ENCODE data around the gene SKIC2. TPM values are rescaled to one million over a fixed set of nuclear protein-coding genes. Genes with fewer than 3 reads are reported as not detected.
"Not testable (repeated sequence)": the region's sequence is repeated elsewhere in the genome, so short reads cannot be mapped to it uniquely, and the experiment has no call there.

The SKIC2 gene
- total and polyA plus RNA-seq, 11 donors, result 24.5 to 51.8 (median 35.1) TPM

DNA sequence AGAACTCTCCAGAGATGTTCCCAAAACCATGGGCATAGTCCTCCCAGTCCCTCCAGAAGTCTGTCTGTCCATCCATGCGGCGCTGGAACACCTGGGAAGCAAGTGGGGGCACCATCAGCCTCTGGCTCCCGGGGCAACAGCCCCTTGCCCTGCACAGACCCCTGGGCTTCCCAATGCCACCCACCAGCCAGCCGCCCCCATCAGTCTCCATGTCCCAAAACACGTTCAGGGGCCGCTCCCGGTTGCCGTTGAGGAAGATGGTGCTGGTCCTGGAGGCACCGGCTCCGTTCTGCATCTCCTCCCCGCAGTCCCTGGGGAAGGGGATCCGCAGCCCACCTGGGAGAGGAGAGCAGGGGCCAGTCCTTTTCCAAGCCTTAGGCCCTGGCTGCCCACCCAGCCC is 50.6 kb downstream of the SKIC2 start:
- H3K4me1 ChIP-seq; H3K9me3 ChIP-seq; intact Hi-C loops (cut with DNase I); H3K27ac ChIP-seq; ATAC-seq; H3K27me3 ChIP-seq; H3K36me3 ChIP-seq; H3K4me3 ChIP-seq: not testable (repeated sequence)
- 66 to 88% (median 79%) methylated on average over 5 to 11 of the region's 12 CpGs; no CpG with 5 or more reads in 1 of the 4 donors for WGBS, 4 donors
- DNase-seq, result peak in 1 of 5 donors; percentile 34

DNA sequence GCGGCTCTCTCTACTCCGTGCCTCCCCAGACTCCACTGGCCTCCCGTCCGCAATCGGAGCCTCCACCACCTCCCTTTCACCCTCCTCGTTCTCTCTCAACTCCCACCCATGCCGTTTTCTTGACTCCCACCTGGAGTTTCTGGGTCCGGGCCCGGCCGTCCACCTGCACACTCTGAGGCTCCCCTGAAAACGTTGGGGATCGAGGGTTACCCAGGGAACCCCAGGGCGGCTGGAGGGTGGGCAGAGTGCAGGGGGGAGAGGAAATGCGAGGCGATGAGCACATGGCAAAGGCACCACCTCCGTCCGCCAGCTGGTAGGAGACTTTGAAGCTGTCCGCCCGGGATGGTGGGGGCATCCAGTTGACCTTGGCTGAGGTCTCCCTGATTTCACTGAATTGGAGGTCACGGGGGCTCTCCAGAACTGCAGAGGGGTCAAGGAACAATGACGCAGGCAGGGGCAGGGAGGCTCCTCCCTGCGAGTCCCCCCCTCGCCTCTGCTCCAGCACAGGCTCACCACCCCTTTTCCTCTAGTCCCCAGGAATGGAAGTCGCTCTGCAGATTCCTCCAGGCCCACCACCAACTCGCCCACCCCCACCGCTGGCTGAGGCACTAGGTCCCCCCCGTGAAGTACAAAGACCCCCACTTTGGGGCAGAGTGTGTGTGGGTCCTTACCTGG is 52.0 kb downstream of the SKIC2 start:
- H3K4me3 ChIP-seq; H3K36me3 ChIP-seq; intact Hi-C loops (cut with DNase I); H3K9me3 ChIP-seq; ATAC-seq; H3K27me3 ChIP-seq; H3K27ac ChIP-seq; H3K4me1 ChIP-seq: not testable (repeated sequence)
- DNase-seq, result peak in 1 of 5 donors; percentile 44
- WGBS, 4 donors, result 60 to 84% (median 78%) methylated on average over 4 to 18 of the region's 27 CpGs

DNA sequence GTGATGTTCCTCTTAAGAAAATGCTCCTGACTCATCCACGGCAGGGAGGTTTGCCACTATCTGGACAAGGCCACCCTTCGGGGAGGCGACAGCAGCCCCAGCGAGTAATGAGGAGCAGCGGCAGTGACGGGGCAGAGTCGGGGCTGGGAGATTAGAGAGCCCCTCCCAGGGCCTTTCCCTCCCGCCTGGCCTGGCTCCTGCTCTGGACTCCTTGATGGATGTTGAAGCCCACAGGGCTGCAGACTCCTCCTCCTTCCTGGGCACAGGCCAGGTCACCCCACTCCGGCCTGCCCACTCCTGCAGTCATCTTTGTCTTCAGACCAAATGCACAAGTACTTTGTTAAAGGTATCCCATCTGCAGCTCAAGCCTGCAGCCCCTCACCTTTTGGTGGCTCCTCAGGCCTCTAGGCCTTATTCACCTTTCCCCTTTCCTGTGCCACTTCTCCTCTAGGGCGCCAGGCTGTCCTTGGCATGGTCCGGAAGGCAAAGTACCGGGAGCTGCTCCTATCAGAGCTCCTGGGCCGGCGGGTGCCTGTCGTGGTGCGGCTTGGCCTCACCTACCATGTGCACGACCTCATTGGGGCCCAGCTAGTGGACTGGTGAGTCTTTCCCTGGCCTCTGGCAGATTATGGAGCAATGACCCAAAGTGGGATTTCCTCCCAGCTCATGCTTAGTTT is 54.1 kb downstream of the SKIC2 start:
- H3K4me1 ChIP-seq; H3K9me3 ChIP-seq; intact Hi-C loops (cut with DNase I); H3K27ac ChIP-seq; H3K4me3 ChIP-seq; H3K36me3 ChIP-seq; H3K27me3 ChIP-seq: not testable (repeated sequence)
- WGBS, 4 donors, result 80 to 89% (median 85%) methylated on average over 13 to 17 of the region's 17 CpGs
- peak in 1 of 4 donors; percentile 12 for ATAC-seq
- peak in 2 of 5 donors; percentile 19 to 36 for DNase-seq

DNA sequence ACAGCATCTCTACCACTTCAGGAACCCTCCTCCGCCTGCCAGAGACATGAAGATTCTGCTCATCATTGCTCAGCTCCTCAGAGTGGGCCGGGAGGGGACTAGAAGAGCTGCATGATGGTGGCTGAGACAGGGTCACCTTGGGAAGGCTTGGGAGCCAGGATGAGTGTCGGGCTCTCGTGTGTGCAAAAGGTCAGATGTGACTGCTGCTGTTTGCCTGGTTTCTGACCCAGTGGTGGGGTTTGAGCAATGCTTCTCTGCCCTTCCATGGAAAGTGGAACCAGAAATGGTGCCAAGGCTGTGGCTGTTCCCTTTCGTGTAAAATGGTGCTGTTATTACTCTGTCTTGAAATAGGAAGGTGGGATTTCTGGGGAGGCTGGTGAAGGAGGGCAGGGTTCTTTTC is 54.8 kb downstream of the SKIC2 start:
- DNase-seq; H3K9me3 ChIP-seq; H3K36me3 ChIP-seq; H3K4me1 ChIP-seq; H3K4me3 ChIP-seq; H3K27ac ChIP-seq; intact Hi-C loops (cut with DNase I); ATAC-seq; H3K27me3 ChIP-seq: not testable (repeated sequence)
- WGBS, 4 donors, result no CpG with 5 or more reads among the region's 5 CpGs

DNA sequence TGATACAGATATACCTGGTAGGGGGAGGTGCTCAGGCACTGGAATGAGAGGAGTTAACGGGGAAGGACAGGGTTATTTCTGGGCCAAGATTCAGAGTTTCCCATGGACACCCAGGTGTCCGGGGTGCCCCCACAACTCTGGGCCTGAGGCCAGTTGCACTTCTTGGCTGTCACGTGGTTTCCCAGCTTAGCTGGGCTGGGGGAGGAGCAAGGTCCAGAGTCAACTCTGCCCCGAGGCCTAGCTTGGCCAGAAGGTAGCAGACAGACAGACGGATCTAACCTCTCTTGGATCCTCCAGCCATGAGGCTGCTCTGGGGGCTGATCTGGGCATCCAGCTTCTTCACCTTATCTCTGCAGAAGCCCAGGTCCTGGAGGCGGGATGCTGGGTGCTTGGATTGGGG is 55.6 kb downstream of the SKIC2 start, which contains the start of gene C4B:
Gene C4B (plus strand): TSS at position 249 of the 400 bp plus-strand sequence. CDS start 51 bp downstream, at position 300.
- intact Hi-C loops (cut with DNase I); H3K36me3 ChIP-seq; H3K9me3 ChIP-seq; H3K27me3 ChIP-seq; H3K4me1 ChIP-seq; H3K27ac ChIP-seq; H3K4me3 ChIP-seq; DNase-seq: not testable (repeated sequence)
- ATAC-seq, result peak; percentile 80 to 90 (median 85)
- WGBS, 4 donors, result no CpG with 5 or more reads among the region's 6 CpGs

MicroRNAs encoded within 50 kb of the gene (microRNA counts, 767-probe panel; counts per million panel counts)
- 0 to 71.6 counts per million in 2 donors for microRNA hsa-miR-1236

Small RNAs within 50 kb of the gene (microRNA-seq; reads per million reads assigned to microRNA genes)
- 0 to 0.21 (median 0.10) reads per million in 4 donors for gene MIR1236

Other genes with a start within 250 kb of the SKIC2 start
Only the 30 nearest of the 35 such genes appear.
- 10 to 100 TPM; 42.3 to 69.7 (median 53.2) TPM for gene DDAH2, start 229.9 kb upstream of the SKIC2 start, total RNA-seq
- gene DDAH2, start 229.9 kb upstream of the SKIC2 start, polyA plus RNA-seq, result 10 to 100 TPM; 62.1 to 80.5 TPM
- 100 to 1,000 TPM in 6 of 9 donors, 10 to 100 TPM in 3; 72.5 to 310 (median 124) TPM for gene CLIC1, start 222.6 kb upstream of the SKIC2 start, total RNA-seq
- gene CLIC1, start 222.6 kb upstream of the SKIC2 start, polyA plus RNA-seq, result 100 to 1,000 TPM in 1 of 2 donors, 10 to 100 TPM in 1; 68.0 to 392 TPM
- gene MSH5, start 219.2 kb upstream of the SKIC2 start, total RNA-seq, result 1 to 10 TPM in 7 of 9 donors, under 1 TPM in 2; 0.44 to 8.4 (median 1.9) TPM
- 1 to 10 TPM; 1.0 to 2.3 TPM for gene MSH5, start 219.2 kb upstream of the SKIC2 start, polyA plus RNA-seq
- gene SAPCD1, start 196.5 kb upstream of the SKIC2 start, total RNA-seq, result 1 to 10 TPM in 1 of 9 donors, under 1 TPM in 2, not detected in 6; 0.73 to 1.5 (median 0.76) TPM
- gene SAPCD1, start 196.5 kb upstream of the SKIC2 start, polyA plus RNA-seq, result under 1 TPM; 0.35 to 0.50 TPM
- gene VWA7, start 181.8 kb upstream of the SKIC2 start, total RNA-seq, result 10 to 100 TPM in 7 of 9 donors, 1 to 10 TPM in 2; 8.0 to 25.8 (median 16.1) TPM
- 1 to 10 TPM; 4.0 to 6.2 TPM for gene VWA7, start 181.8 kb upstream of the SKIC2 start, polyA plus RNA-seq
- gene VARS1, start 163.4 kb upstream of the SKIC2 start, total RNA-seq, result 10 to 100 TPM; 18.6 to 61.8 (median 26.1) TPM
- 10 to 100 TPM; 21.9 to 54.6 TPM for gene VARS1, start 163.4 kb upstream of the SKIC2 start, polyA plus RNA-seq
- gene LSM2, start 152.2 kb upstream of the SKIC2 start, total RNA-seq, result 10 to 100 TPM; 22.9 to 37.4 (median 25.9) TPM
- gene LSM2, start 152.2 kb upstream of the SKIC2 start, polyA plus RNA-seq, result 10 to 100 TPM; 27.5 to 64.7 TPM
- gene HSPA1L, start 143.9 kb upstream of the SKIC2 start, total RNA-seq, result 1 to 10 TPM; 1.3 to 3.6 (median 1.8) TPM
- gene HSPA1L, start 143.9 kb upstream of the SKIC2 start, polyA plus RNA-seq, result 1 to 10 TPM in 1 of 2 donors, under 1 TPM in 1; 0.95 to 1.9 TPM
- 100 to 1,000 TPM; 169 to 412 (median 197) TPM for gene HSPA1A, start 143.6 kb upstream of the SKIC2 start, total RNA-seq
- gene HSPA1A, start 143.6 kb upstream of the SKIC2 start, polyA plus RNA-seq, result 100 to 1,000 TPM; 157 to 179 TPM
- gene HSPA1B, start 131.4 kb upstream of the SKIC2 start, total RNA-seq, result 100 to 1,000 TPM; 120 to 306 (median 146) TPM
- gene HSPA1B, start 131.4 kb upstream of the SKIC2 start, polyA plus RNA-seq, result 100 to 1,000 TPM in 1 of 2 donors, 10 to 100 TPM in 1; 35.2 to 149 TPM
- 10 to 100 TPM; 18.7 to 39.5 (median 27.6) TPM for gene NEU1, start 96.4 kb upstream of the SKIC2 start, total RNA-seq
- 10 to 100 TPM; 19.1 to 63.1 TPM for gene NEU1, start 96.4 kb upstream of the SKIC2 start, polyA plus RNA-seq
- gene SLC44A4, start 80.2 kb upstream of the SKIC2 start, total RNA-seq, result not detected
- gene SLC44A4, start 80.2 kb upstream of the SKIC2 start, polyA plus RNA-seq, result under 1 TPM in 1 of 2 donors, not detected in 1; 0.07 TPM
- 10 to 100 TPM in 8 of 9 donors, 1 to 10 TPM in 1; 9.0 to 22.1 (median 14.8) TPM for gene EHMT2, start 61.5 kb upstream of the SKIC2 start, total RNA-seq
- gene EHMT2, start 61.5 kb upstream of the SKIC2 start, polyA plus RNA-seq, result 10 to 100 TPM; 12.9 to 15.2 TPM
- gene ZBTB12, start 57.1 kb upstream of the SKIC2 start, total RNA-seq, result 1 to 10 TPM in 8 of 9 donors, under 1 TPM in 1; 0.99 to 4.3 (median 2.3) TPM
- 1 to 10 TPM; 2.2 to 2.8 TPM for gene ZBTB12, start 57.1 kb upstream of the SKIC2 start, polyA plus RNA-seq
- gene C2, start 31.5 kb upstream of the SKIC2 start, total RNA-seq, result 100 to 1,000 TPM in 1 of 9 donors, 10 to 100 TPM in 1, 1 to 10 TPM in 6, under 1 TPM in 1; 0.69 to 103 (median 5.3) TPM
- 1 to 10 TPM; 1.0 to 1.3 TPM for gene C2, start 31.5 kb upstream of the SKIC2 start, polyA plus RNA-seq
- gene CFB, start 13.1 kb upstream of the SKIC2 start, total RNA-seq, result 100 to 1,000 TPM in 1 of 9 donors, 10 to 100 TPM in 1, 1 to 10 TPM in 7; 3.0 to 151 (median 5.3) TPM
- 1 to 10 TPM; 3.7 to 5.4 TPM for gene CFB, start 13.1 kb upstream of the SKIC2 start, polyA plus RNA-seq
- 10 to 100 TPM; 37.2 to 82.0 (median 46.4) TPM for gene NELFE, start 204 bp upstream of the SKIC2 start, total RNA-seq
- 10 to 100 TPM; 35.4 to 82.0 TPM for gene NELFE, start 204 bp upstream of the SKIC2 start, polyA plus RNA-seq
- gene DXO, start 13.0 kb downstream of the SKIC2 start, total RNA-seq, result 10 to 100 TPM in 8 of 9 donors, 1 to 10 TPM in 1; 9.4 to 17.8 (median 12.8) TPM
- gene DXO, start 13.0 kb downstream of the SKIC2 start, polyA plus RNA-seq, result 10 to 100 TPM; 11.3 to 14.3 TPM
- 100 to 1,000 TPM in 3 of 9 donors, 10 to 100 TPM in 6; 51.6 to 301 (median 82.4) TPM for gene C4A, start 22.9 kb downstream of the SKIC2 start, total RNA-seq
- 10 to 100 TPM; 34.5 to 34.6 TPM for gene C4A, start 22.9 kb downstream of the SKIC2 start, polyA plus RNA-seq
- gene C4B, start 55.6 kb downstream of the SKIC2 start, total RNA-seq, result 100 to 1,000 TPM in 3 of 9 donors, 10 to 100 TPM in 6; 40.9 to 307 (median 75.7) TPM
- 10 to 100 TPM; 30.8 to 33.0 TPM for gene C4B, start 55.6 kb downstream of the SKIC2 start, polyA plus RNA-seq
- gene CYP21A2, start 79.2 kb downstream of the SKIC2 start, total RNA-seq, result 1 to 10 TPM in 1 of 9 donors, under 1 TPM in 6, not detected in 2; 0.14 to 3.0 (median 0.69) TPM
- gene CYP21A2, start 79.2 kb downstream of the SKIC2 start, polyA plus RNA-seq, result 1 to 10 TPM in 1 of 2 donors, under 1 TPM in 1; 0.11 to 1.0 TPM
- gene TNXB, start 150.2 kb downstream of the SKIC2 start, total RNA-seq, result 100 to 1,000 TPM in 3 of 9 donors, 10 to 100 TPM in 6; 17.8 to 234 (median 56.9) TPM
- gene TNXB, start 150.2 kb downstream of the SKIC2 start, polyA plus RNA-seq, result 10 to 100 TPM; 23.8 to 47.9 TPM
- 10 to 100 TPM; 11.1 to 56.8 (median 28.7) TPM for gene ATF6B, start 169.1 kb downstream of the SKIC2 start, total RNA-seq
- 10 to 100 TPM; 26.8 to 28.8 TPM for gene ATF6B, start 169.1 kb downstream of the SKIC2 start, polyA plus RNA-seq
- 1 to 10 TPM; 1.3 to 3.7 (median 2.9) TPM for gene FKBPL, start 171.1 kb downstream of the SKIC2 start, total RNA-seq
- gene FKBPL, start 171.1 kb downstream of the SKIC2 start, polyA plus RNA-seq, result 1 to 10 TPM; 2.9 to 9.3 TPM
- 1 to 10 TPM in 1 of 9 donors, under 1 TPM in 8; 0.28 to 1.1 (median 0.61) TPM for gene PRRT1, start 192.8 kb downstream of the SKIC2 start, total RNA-seq
- under 1 TPM; 0.82 to 0.95 TPM for gene PRRT1, start 192.8 kb downstream of the SKIC2 start, polyA plus RNA-seq
- 10 to 100 TPM; 17.1 to 34.0 (median 22.7) TPM for gene PPT2, start 195.0 kb downstream of the SKIC2 start, total RNA-seq
- 10 to 100 TPM; 13.1 to 21.6 TPM for gene PPT2, start 195.0 kb downstream of the SKIC2 start, polyA plus RNA-seq
- 10 to 100 TPM in 2 of 9 donors, 1 to 10 TPM in 7; 2.4 to 11.2 (median 6.1) TPM for gene EGFL8, start 205.4 kb downstream of the SKIC2 start, total RNA-seq
- gene EGFL8, start 205.4 kb downstream of the SKIC2 start, polyA plus RNA-seq, result 1 to 10 TPM; 4.3 to 8.1 TPM
- gene AGPAT1, start 216.9 kb downstream of the SKIC2 start, total RNA-seq, result 10 to 100 TPM; 45.5 to 61.7 (median 51.0) TPM
- 10 to 100 TPM; 43.5 to 79.1 TPM for gene AGPAT1, start 216.9 kb downstream of the SKIC2 start, polyA plus RNA-seq
- 100 to 1,000 TPM in 2 of 9 donors, 10 to 100 TPM in 7; 62.7 to 136 (median 84.5) TPM for gene RNF5, start 219.2 kb downstream of the SKIC2 start, total RNA-seq
- gene RNF5, start 219.2 kb downstream of the SKIC2 start, polyA plus RNA-seq, result 100 to 1,000 TPM in 1 of 2 donors, 10 to 100 TPM in 1; 95.1 to 132 TPM
- gene AGER, start 225.1 kb downstream of the SKIC2 start, total RNA-seq, result 1 to 10 TPM in 6 of 9 donors, under 1 TPM in 2, not detected in 1; 0.69 to 5.7 (median 2.2) TPM
- 1 to 10 TPM; 1.4 to 1.6 TPM for gene AGER, start 225.1 kb downstream of the SKIC2 start, polyA plus RNA-seq